B cell (primary cell): ENCODE data around the gene MOGAT3. TPM values are rescaled to one million over a fixed set of nuclear protein-coding genes. Genes with fewer than 3 reads are reported as not detected.

Source experiments
- ATAC-seq: fragments of 200-7000 bp; cut with Tn5 transposase; one replicate; pipeline ENCODE4 v1.10.0; 2021; ENCODE audit warnings: low read depth, mild to moderate bottlenecking, moderate number of reproducible peaks, moderate library complexity
- CTCF ChIA-PET: fragments of 350-600 bp; sonication (Branson Sonifier 250); formaldehyde crosslinking; loops from one replicate; lab custom pipeline; 2021; ENCODE audit warnings: antibody characterized with exemption, inconsistent platforms; lab: Charles Lee
- POLR2A ChIA-PET: fragments of 350-600 bp; sonication (Branson Sonifier 250); formaldehyde crosslinking; loops from one replicate; lab custom pipeline; 2021; ENCODE audit warnings: antibody characterized with exemption; lab: Charles Lee
- DNase-seq: peaks from one replicate; pipeline ENCODE4 v3.0.0; 2013
- H2AFZ ChIP-seq: 2 replicates; pipeline ENCODE4 v1.6.1; 2012; ENCODE audit warnings: mild to moderate bottlenecking, low read depth, low read length; ENCODE audit not compliant: insufficient read depth, poor library complexity, severe bottlenecking
- H3K27ac ChIP-seq, 2 donors: 1 replicate in 1 of 2; 2 replicates in 1 of 2; pipeline ENCODE4 v1.5.1; 2012 to 2013; ENCODE audit warnings: low read length in 2 of 2, mild to moderate bottlenecking in 2 of 2, moderate library complexity in 1 of 2
- H3K27me3 ChIP-seq, 4 experiments: fragments of 200-600 bp in 1 of 4; sonication (generic) in 1 of 4; replicated peaks in 1 of 4; 1 replicate in 2 of 4; 2 replicates in 2 of 4; pipeline versions ENCODE4 v1.6.1 to v1.7.0; 2013 to 2016; ENCODE audit warnings: low read length in 3 of 4, mild to moderate bottlenecking in 2 of 4, mixed read lengths in 1 of 4, moderate library complexity in 1 of 4; ENCODE audit not compliant: insufficient read depth in 4 of 4, control insufficient read depth in 3 of 4; ENCODE audit errors: control extremely low read depth in 1 of 4
- H3K36me3 ChIP-seq, 2 experiments: replicated peaks in 1 of 2; 1 replicate in 1 of 2; 2 replicates in 1 of 2; pipeline versions ENCODE4 v1.6.1 to v1.7.1; 2013; ENCODE audit warnings: low read length in 1 of 2; ENCODE audit not compliant: insufficient read depth in 2 of 2, control insufficient read depth in 1 of 2; ENCODE audit errors: control extremely low read depth in 1 of 2, extremely low read depth in 1 of 2
- H3K4me1 ChIP-seq, 2 donors: fragments of 200-600 bp in 1 of 2; sonication (generic) in 1 of 2; 1 replicate in 1 of 2; 2 replicates in 1 of 2; pipeline versions ENCODE4 v1.5.1 to v1.6.1; 2013 to 2017; ENCODE audit warnings: low read length in 2 of 2; ENCODE audit not compliant: control insufficient read depth in 2 of 2, insufficient read depth in 2 of 2
- H3K4me2 ChIP-seq: replicated peaks from 2 replicates; pipeline ENCODE3; 2012; ENCODE audit warnings: mild to moderate bottlenecking, low read depth, low read length; ENCODE audit not compliant: poor library complexity, severe bottlenecking
- H3K4me3 ChIP-seq, 5 experiments: fragments of 200-600 bp in 1 of 5; sonication (generic) in 1 of 5; 1 replicate in 3 of 5; 2 replicates in 2 of 5; pipeline versions ENCODE4 v1.5.1 to v1.7.0; 2011 to 2016; ENCODE audit warnings: low read length in 4 of 5, mild to moderate bottlenecking in 4 of 5, low read depth in 2 of 5, control low read depth in 1 of 5, moderate library complexity in 1 of 5; ENCODE audit not compliant: insufficient read depth in 1 of 5; ENCODE audit errors: control extremely low read depth in 1 of 5, extremely low read depth in 1 of 5
- H3K79me2 ChIP-seq: fragments of 200-600 bp; sonication (generic); one replicate; pipeline ENCODE4 v1.6.0; 2016; ENCODE audit warnings: low read length; ENCODE audit not compliant: control insufficient read depth, insufficient read depth
- H3K9ac ChIP-seq: fragments of 200-600 bp; sonication (generic); 2 replicates; pipeline ENCODE4 v1.6.1; 2017; ENCODE audit warnings: mild to moderate bottlenecking, low read length, moderate library complexity
- H3K9me3 ChIP-seq, 3 donors: one replicate each; pipeline versions ENCODE4 v1.6.1 to v1.7.1; 2013; ENCODE audit warnings: low read length in 2 of 3; ENCODE audit not compliant: control insufficient read depth in 2 of 3, insufficient read depth in 1 of 3; ENCODE audit errors: control extremely low read depth in 1 of 3
- H4K20me1 ChIP-seq: 2 replicates; pipeline ENCODE4 v1.6.0; 2012; ENCODE audit warnings: mild to moderate bottlenecking, low read length; ENCODE audit not compliant: insufficient read depth, control insufficient read depth, poor library complexity, severe bottlenecking
- H3K27ac Mint-ChIP-seq: one replicate; pipeline ENCODE4 v1.8.0; 2021; ENCODE audit warnings: mixed read lengths
- H3K27me3 Mint-ChIP-seq: one replicate; pipeline ENCODE4 v1.8.0; 2021; ENCODE audit warnings: mixed read lengths
- H3K4me1 Mint-ChIP-seq: one replicate; pipeline ENCODE4 v1.8.0; 2021; ENCODE audit warnings: mixed read lengths
- H3K4me3 Mint-ChIP-seq: one replicate; pipeline ENCODE4 v1.8.0; 2021; ENCODE audit warnings: mixed read lengths
- H3K9me3 Mint-ChIP-seq: one replicate; pipeline ENCODE4 v1.8.0; 2022; ENCODE audit warnings: mixed read lengths; ENCODE audit not compliant: insufficient read depth
- CTCF ChIP-seq: fragments of 200-600 bp; IDR thresholded peaks from one replicate; pipeline ENCODE4 v1.8.0; 2022; ENCODE audit warnings: antibody characterized with exemption, mild to moderate bottlenecking
- EZH2 ChIP-seq: IDR thresholded peaks from 2 replicates; pipeline ENCODE4 v1.6.1; 2012; ENCODE audit warnings: borderline replicate concordance, low read depth, mild to moderate bottlenecking, moderate library complexity, low read length; ENCODE audit not compliant: insufficient read depth, poor library complexity, severe bottlenecking
- WGBS: methylation state at CpG from one replicate; pipeline ENCODE4 v1.1.5; 2013; ENCODE audit warnings: missing lambda C conversion rate; ENCODE audit not compliant: insufficient coverage; 5-methylcytosine and 5-hydroxymethylcytosine counted together
- intact Hi-C: fragments of 100-400 bp; cut with micrococcal nuclease; formaldehyde crosslinking; loops from one replicate; pipeline ENCODE4 v1.10.0; 2022
- polyA plus RNA-seq: library from polyadenylated mRNA; depleted of rRNA; stranded (reverse); fragments of >200 nt; gene quantifications from 2 replicates; pipeline ENCODE4 v1.2.3, GENCODE V29; 2012
- total RNA-seq, 2 donors: library from RNA; stranded (reverse); fragments of 120-200 nt in 1 of 2; gene quantifications; 1 replicate in 1 of 2; 2 replicates in 1 of 2; pipeline versions ENCODE4 v1.2.3 to v1.2.4, GENCODE V29; 2013 to 2022

The MOGAT3 gene
- total and polyA plus RNA-seq, 2 donors (not counting 1 experiment from before 2014, with no cell fraction given) = not detected

GRCh38 chr7:101233907-101234547 lies 33.2 kb upstream of the MOGAT3 start:
- CTCF ChIA-PET = interaction anchor here (1.2 kb wide), 1 partner anchor 10 kb away, joined by 6 read pairs; no protein-coding TSS in a partner anchor
- no peak for TF ChIP-seq EZH2
- no peak for TF ChIP-seq CTCF
- H3K79me2 ChIP-seq = peaks cover 3% of the 10 kb centered on the region
- peaks cover 33% of the 10 kb centered on the region for H4K20me1 ChIP-seq
- no peak for ATAC-seq
- no peak overlapping the region for H3K9ac ChIP-seq
- DNase-seq = no peak
- no peak overlapping the region for H3K4me2 ChIP-seq
- intact Hi-C loops = no loop called here
- H3K36me3 ChIP-seq = peaks cover 0 to 5% of the 10 kb centered on the region in 2 experiments
- H3K4me1 ChIP-seq = no peaks in the 10 kb centered on the region
- H3K27me3 ChIP-seq = no peaks in the 10 kb centered on the region
- WGBS = 97% methylated on average over 14 of the region's 21 CpGs
- POLR2A ChIA-PET = no interaction called here
- H2AFZ ChIP-seq = no peak overlapping the region
- no peaks in the 10 kb centered on the region for H3K9me3 ChIP-seq
- no peak overlapping the region for H3K27ac ChIP-seq
- H3K4me1 Mint-ChIP-seq = no peaks in the 10 kb centered on the region
- no peak overlapping the region for H3K27ac Mint-ChIP-seq
- H3K9me3 Mint-ChIP-seq = no peaks in the 10 kb centered on the region
- no peaks in the 10 kb centered on the region for H3K27me3 Mint-ChIP-seq
- no peak overlapping the region for H3K4me3 Mint-ChIP-seq
- H3K4me3 ChIP-seq = no peak overlapping the region

- H3K9ac ChIP-seq = no peak overlapping the region
- no peaks in the 10 kb centered on the region for H3K4me1 ChIP-seq
- peaks cover 18% of the 10 kb centered on the region for H4K20me1 ChIP-seq
- 94% methylated on average over 44 of the region's 52 CpGs for WGBS
- Mint-ChIP-seq H3K4me3 (no peak overlapping the region), H3K9me3 (no peaks in the 10 kb centered on the region), H3K27me3 (no peaks in the 10 kb centered on the region), H3K4me1 (no peaks in the 10 kb centered on the region), H3K27ac (no peak overlapping the region)
- H2AFZ ChIP-seq = no peak overlapping the region
- no peak for DNase-seq
- intact Hi-C loops = no loop called here
- TF ChIP-seq EZH2 = no peak
- TF ChIP-seq CTCF = no peak
- H3K79me2 ChIP-seq = peaks cover 2% of the 10 kb centered on the region
- H3K36me3 ChIP-seq = peaks cover 0 to 13% of the 10 kb centered on the region in 2 experiments
- no peaks in the 10 kb centered on the region for H3K27me3 ChIP-seq
- H3K4me2 ChIP-seq = no peak overlapping the region
- H3K4me3 ChIP-seq = no peak overlapping the region
- ATAC-seq = no peak
- ChIA-PET CTCF (interaction anchor here (1.0 kb wide), 1 partner anchor 12 kb away, joined by 3 read pairs; no protein-coding TSS in a partner anchor), POLR2A (interaction anchor here (0.6 kb wide), 1 partner anchor 328 kb away, joined by 4 read pairs; no protein-coding TSS in a partner anchor)
- no peak overlapping the region for H3K27ac ChIP-seq
- no peaks in the 10 kb centered on the region for H3K9me3 ChIP-seq
Observed at GRCh38 chr7:101232141-101232850, 31.5 kb upstream of the MOGAT3 start.
